Astrocyte (in vitro differentiated cells and primary cell): ENCODE results near the gene MYL7. TPM values are rescaled to one million over a fixed set of nuclear protein-coding genes. Genes with fewer than 3 reads are reported as not detected.

ENCODE experiments used
- DNase-seq: peaks from one replicate; pipeline ENCODE4 v3.0.0-alpha.2; 2010; ENCODE audit warnings: low read depth
- FAIRE-seq: peaks from 2 replicates; lab custom pipeline; 2011; peaks lifted over from hg19 to GRCh38; lab: Jason Lieb, UNC
- H2AFZ ChIP-seq: 2 replicates; pipeline ENCODE4 v1.6.0; 2012; ENCODE audit warnings: low read depth, low read length, inconsistent platforms
- H3K27ac ChIP-seq: 2 replicates; pipeline ENCODE4 v1.5.1; 2011; ENCODE audit warnings: low read depth, low read length, inconsistent platforms
- H3K27me3 ChIP-seq: 2 replicates; pipeline ENCODE4 v1.6.0; 2011; ENCODE audit warnings: low read length, inconsistent platforms; ENCODE audit not compliant: insufficient read depth
- H3K36me3 ChIP-seq: 2 replicates; pipeline ENCODE4 v1.5.1; 2011; ENCODE audit warnings: low read length, inconsistent platforms; ENCODE audit not compliant: insufficient read depth
- H3K4me1 ChIP-seq: 2 replicates; pipeline ENCODE4 v1.5.1; 2011; ENCODE audit warnings: low read length, inconsistent platforms; ENCODE audit not compliant: insufficient read depth
- H3K4me2 ChIP-seq: 2 replicates; pipeline ENCODE4 v1.6.0; 2012; ENCODE audit warnings: low read length, inconsistent platforms
- H3K4me3 ChIP-seq: 2 replicates; pipeline ENCODE4 v1.5.1; 2011; ENCODE audit warnings: low read depth, mild to moderate bottlenecking, low read length, inconsistent platforms; ENCODE audit not compliant: insufficient read depth
- H3K79me2 ChIP-seq: 2 replicates; pipeline ENCODE4 v1.6.0; 2012; ENCODE audit warnings: mild to moderate bottlenecking, low read length, inconsistent platforms; ENCODE audit not compliant: insufficient read depth
- H3K9ac ChIP-seq: 2 replicates; pipeline ENCODE4 v1.6.0; 2012; ENCODE audit warnings: mild to moderate bottlenecking, low read length, inconsistent platforms
- H3K9me3 ChIP-seq: 2 replicates; pipeline ENCODE4 v1.5.1; 2012; ENCODE audit warnings: low read depth, mild to moderate bottlenecking, low read length, inconsistent platforms; ENCODE audit not compliant: insufficient read depth
- H4K20me1 ChIP-seq: 2 replicates; pipeline ENCODE4 v1.6.0; 2012; ENCODE audit warnings: low read length, inconsistent platforms; ENCODE audit not compliant: insufficient read depth
- H3K27ac Mint-ChIP-seq: one replicate; pipeline ENCODE4 v1.8.0; 2021; ENCODE audit warnings: mild to moderate bottlenecking, mixed read lengths; ENCODE audit not compliant: unreplicated experiment
- H3K27me3 Mint-ChIP-seq: one replicate; pipeline ENCODE4 v1.8.0; 2021; ENCODE audit warnings: low read depth, mixed read lengths; ENCODE audit not compliant: unreplicated experiment
- H3K36me3 Mint-ChIP-seq: one replicate; pipeline ENCODE4 v1.8.0; 2021; ENCODE audit warnings: low read depth, mixed read lengths; ENCODE audit not compliant: unreplicated experiment
- H3K4me1 Mint-ChIP-seq: one replicate; pipeline ENCODE4 v1.8.0; 2021; ENCODE audit warnings: low read depth, mixed read lengths; ENCODE audit not compliant: unreplicated experiment
- H3K4me3 Mint-ChIP-seq: one replicate; pipeline ENCODE4 v1.8.0; 2021; ENCODE audit warnings: mild to moderate bottlenecking, moderate library complexity, mixed read lengths; ENCODE audit not compliant: unreplicated experiment
- H3K9me3 Mint-ChIP-seq: one replicate; pipeline ENCODE4 v1.8.0; 2021; ENCODE audit warnings: mild to moderate bottlenecking, mixed read lengths; ENCODE audit not compliant: unreplicated experiment
- EZH2 ChIP-seq: IDR thresholded peaks from 2 replicates; pipeline ENCODE4 v1.6.1; 2012; ENCODE audit warnings: mild to moderate bottlenecking, low read length, inconsistent platforms; ENCODE audit not compliant: insufficient read depth
- total RNA-seq: library from RNA; stranded (reverse); gene quantifications from 2 replicates; pipeline ENCODE4 v1.2.1, GENCODE V29; 2021
- TF ChIP-seq, protein P1 (sequence below): IDR thresholded peaks from 2 replicates; pipeline ENCODE4 v1.5.1; 2011; ENCODE audit warnings: low read depth, mild to moderate bottlenecking, inconsistent platforms, low read length, moderate library complexity; ENCODE audit not compliant: insufficient read depth

Gene MYL7
- total RNA-seq, 1 donor from 2014 or later = 60.0 TPM

DNA sequence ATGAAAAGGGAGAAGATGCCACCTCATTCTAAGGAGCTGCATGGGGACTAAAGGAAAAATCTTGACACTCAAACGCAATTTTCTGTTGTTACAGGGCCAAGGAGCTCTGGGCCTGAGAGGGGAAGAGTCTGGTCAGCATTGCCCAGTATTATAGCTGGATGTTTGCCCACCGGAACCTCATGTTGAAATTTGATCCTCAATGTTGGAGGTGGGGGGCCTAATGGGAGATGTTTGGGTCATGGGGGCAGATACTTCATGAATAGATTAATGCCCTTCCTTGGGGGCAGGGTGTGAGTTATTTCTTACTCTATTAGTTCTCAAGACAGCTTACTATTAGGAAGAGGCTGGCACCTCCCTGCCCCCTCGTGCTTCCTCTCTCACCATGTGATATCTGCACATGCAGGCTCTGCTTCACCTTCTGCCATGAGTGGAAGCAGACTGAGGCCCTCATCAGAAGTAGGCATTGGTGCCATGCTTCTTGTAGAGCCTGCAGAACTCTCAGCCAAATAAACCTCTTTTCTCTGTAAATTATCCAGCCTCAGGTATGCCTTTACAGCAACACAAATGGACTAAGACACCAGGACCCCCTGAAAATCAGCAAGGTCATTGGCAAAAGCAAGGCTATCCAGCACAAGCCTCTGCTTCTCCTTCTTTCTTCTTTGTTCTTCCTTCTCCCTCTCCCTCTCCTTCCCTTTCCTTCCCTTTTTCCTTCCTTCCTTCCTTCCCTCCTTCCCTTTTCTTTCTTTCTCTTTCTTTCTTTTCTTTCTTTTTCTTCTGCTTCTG is 33.0 kb upstream of the MYL7 start:
- FAIRE-seq (no peak), DNase-seq (no peak)
- H3K4me2 ChIP-seq = no peak overlapping the region
- peaks cover 13% of the 10 kb centered on the region for H3K4me1 Mint-ChIP-seq
- H3K36me3 Mint-ChIP-seq = peaks cover 8% of the 10 kb centered on the region
- H3K4me3 Mint-ChIP-seq = no peak overlapping the region
- no peaks in the 10 kb centered on the region for H3K36me3 ChIP-seq
- no peak for TF ChIP-seq EZH2
- TF ChIP-seq, protein P1, sequence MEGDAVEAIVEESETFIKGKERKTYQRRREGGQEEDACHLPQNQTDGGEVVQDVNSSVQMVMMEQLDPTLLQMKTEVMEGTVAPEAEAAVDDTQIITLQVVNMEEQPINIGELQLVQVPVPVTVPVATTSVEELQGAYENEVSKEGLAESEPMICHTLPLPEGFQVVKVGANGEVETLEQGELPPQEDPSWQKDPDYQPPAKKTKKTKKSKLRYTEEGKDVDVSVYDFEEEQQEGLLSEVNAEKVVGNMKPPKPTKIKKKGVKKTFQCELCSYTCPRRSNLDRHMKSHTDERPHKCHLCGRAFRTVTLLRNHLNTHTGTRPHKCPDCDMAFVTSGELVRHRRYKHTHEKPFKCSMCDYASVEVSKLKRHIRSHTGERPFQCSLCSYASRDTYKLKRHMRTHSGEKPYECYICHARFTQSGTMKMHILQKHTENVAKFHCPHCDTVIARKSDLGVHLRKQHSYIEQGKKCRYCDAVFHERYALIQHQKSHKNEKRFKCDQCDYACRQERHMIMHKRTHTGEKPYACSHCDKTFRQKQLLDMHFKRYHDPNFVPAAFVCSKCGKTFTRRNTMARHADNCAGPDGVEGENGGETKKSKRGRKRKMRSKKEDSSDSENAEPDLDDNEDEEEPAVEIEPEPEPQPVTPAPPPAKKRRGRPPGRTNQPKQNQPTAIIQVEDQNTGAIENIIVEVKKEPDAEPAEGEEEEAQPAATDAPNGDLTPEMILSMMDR = no peak
- H3K9ac ChIP-seq = no peak overlapping the region
- no peaks in the 10 kb centered on the region for H4K20me1 ChIP-seq
- H3K27me3 Mint-ChIP-seq = peaks cover 13% of the 10 kb centered on the region
- H3K27ac Mint-ChIP-seq = peak overlapping the region; percentile 44
- no peak overlapping the region for H2AFZ ChIP-seq
- H3K9me3 Mint-ChIP-seq = peaks cover 8% of the 10 kb centered on the region
- no peaks in the 10 kb centered on the region for H3K27me3 ChIP-seq
- no peak overlapping the region for H3K27ac ChIP-seq
- no peaks in the 10 kb centered on the region for H3K79me2 ChIP-seq
- H3K4me3 ChIP-seq = no peak overlapping the region
- H3K9me3 ChIP-seq = no peaks in the 10 kb centered on the region
- H3K4me1 ChIP-seq = peaks cover 13% of the 10 kb centered on the region

DNA sequence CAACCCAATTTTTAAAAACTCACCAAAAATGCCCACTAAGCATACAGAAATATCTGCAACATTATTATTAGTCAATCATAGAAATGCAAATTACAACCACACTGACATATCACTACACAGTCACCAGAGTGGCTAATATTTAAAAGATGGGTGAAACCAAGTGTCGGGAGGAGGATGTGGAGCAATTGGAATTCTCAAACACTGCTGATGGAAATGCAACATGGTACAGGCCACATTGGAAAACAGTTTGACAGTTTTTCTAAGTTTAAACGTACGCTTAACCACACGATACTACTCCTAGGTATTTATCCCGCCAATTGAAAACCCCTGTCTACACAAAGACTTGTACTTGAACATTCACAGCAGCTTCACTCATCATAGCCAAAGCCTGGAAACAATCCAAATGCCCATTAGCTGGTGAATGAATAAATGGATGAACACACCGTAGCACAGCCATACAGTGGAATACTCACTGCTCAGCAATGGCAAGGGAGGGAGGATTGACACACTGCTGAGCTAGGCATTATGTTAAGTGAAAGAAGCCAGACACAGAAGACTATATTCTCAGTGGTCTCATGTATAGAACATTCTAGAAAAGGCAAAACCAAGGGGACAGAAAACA is 31.8 kb upstream of the MYL7 start:
- Histone ChIP-seq H3K27ac (no peak overlapping the region), H3K27me3 (no peaks in the 10 kb centered on the region), H3K36me3 (no peaks in the 10 kb centered on the region), H2AFZ (no peak overlapping the region), H3K9ac (no peak overlapping the region), H3K4me2 (no peak overlapping the region), H3K79me2 (no peaks in the 10 kb centered on the region), H3K4me3 (no peak overlapping the region), H3K9me3 (no peaks in the 10 kb centered on the region), H3K4me1 (peaks cover 9% of the 10 kb centered on the region), H4K20me1 (no peaks in the 10 kb centered on the region)
- no peak for DNase-seq
- Mint-ChIP-seq H3K36me3 (peaks cover 8% of the 10 kb centered on the region), H3K4me1 (peaks cover 9% of the 10 kb centered on the region), H3K27me3 (peaks cover 11% of the 10 kb centered on the region), H3K9me3 (peaks cover 8% of the 10 kb centered on the region), H3K4me3 (no peak overlapping the region), H3K27ac (no peak overlapping the region)
- FAIRE-seq = no peak
- TF ChIP-seq EZH2 = no peak
- TF ChIP-seq, protein P1 = no peak

DNA sequence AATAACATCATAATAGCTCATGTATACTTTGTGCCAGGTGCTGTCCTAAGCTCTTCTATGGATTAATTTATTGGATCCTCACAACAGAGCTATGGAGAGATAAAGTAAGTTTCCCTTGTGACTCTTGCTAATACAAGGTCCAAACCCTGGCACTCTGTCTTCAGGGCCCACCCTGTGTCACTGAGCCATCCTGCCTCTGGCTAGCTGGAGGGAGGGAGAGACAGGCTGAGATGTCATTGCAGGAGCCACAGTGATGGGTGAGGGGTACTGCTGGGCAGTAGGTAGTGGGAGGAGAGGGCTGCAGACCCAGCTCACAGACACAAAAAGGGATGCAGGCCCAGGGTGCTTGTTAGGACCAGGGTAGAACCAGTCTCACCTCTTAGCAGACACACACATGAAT is 31.2 kb upstream of the MYL7 start:
- H3K36me3 Mint-ChIP-seq = peaks cover 8% of the 10 kb centered on the region

More for the DNA sequence above, 31.2 kb upstream of the MYL7 start:
- Mint-ChIP-seq H3K4me1 (peaks cover 3% of the 10 kb centered on the region), H3K27ac (no peak overlapping the region), H3K9me3 (peaks cover 8% of the 10 kb centered on the region), H3K27me3 (peaks cover 11% of the 10 kb centered on the region), H3K4me3 (no peak overlapping the region)
- Histone ChIP-seq H3K27me3 (no peaks in the 10 kb centered on the region), H3K9ac (no peak overlapping the region), H3K27ac (no peak overlapping the region), H4K20me1 (no peaks in the 10 kb centered on the region), H3K79me2 (no peaks in the 10 kb centered on the region), H3K4me2 (no peak overlapping the region), H2AFZ (no peak overlapping the region), H3K9me3 (no peaks in the 10 kb centered on the region), H3K4me1 (peaks cover 4% of the 10 kb centered on the region), H3K36me3 (no peaks in the 10 kb centered on the region), H3K4me3 (no peak overlapping the region)
- FAIRE-seq (no peak), DNase-seq (no peak)
- TF ChIP-seq, protein P1 = no peak
- TF ChIP-seq EZH2 = no peak
